ENCODE results near the gene IER3. TPM values are rescaled to one million over a fixed set of nuclear protein-coding genes. Genes with fewer than 3 reads are reported as not detected.

The IER3 gene
- total and polyA plus RNA-seq, 9 of the 15 experiments (the other 6 are each of a cell fraction or from before 2014, with no cell fraction given), result 1.5 to 30.0 (median 11.5) TPM

DNA sequence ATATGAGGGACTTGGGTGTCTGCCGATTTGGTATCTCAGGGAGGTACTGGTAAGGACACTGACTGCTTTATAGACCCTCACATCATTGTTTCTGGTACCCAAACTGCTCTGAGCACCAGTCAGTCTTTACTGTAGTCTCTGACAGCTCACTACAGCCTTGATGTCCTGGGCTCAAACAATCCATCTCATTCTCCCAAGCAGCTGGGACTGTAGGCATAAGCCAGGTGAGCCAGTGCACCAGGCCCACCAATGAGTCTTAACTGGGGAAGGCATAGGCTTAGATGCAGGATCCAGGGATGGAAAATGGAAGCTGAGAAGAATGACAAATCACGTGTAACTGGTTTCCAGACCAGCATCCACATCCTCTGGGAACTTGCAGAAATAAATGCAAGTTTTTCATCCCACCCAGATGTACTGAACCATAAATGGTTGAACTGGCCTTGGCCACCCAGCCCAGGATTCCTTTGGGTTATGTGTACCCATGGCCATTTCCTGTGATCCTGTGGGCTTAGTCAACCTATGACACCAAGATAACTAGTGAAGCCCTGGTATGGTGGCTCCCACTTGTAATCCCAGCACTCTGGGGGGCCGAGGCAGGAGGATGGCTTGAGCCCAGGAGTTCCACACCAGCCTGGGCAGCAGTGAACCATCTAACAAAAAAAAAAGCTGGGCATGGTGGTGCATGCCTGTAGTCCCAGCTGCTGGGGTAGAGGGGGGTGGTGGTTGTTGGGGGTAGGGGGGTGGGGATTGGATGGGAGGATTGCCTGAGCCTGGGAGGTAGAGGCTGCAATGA is 18.4 kb downstream of the IER3 start (continued):
- TF ChIP-seq, protein P1, sequence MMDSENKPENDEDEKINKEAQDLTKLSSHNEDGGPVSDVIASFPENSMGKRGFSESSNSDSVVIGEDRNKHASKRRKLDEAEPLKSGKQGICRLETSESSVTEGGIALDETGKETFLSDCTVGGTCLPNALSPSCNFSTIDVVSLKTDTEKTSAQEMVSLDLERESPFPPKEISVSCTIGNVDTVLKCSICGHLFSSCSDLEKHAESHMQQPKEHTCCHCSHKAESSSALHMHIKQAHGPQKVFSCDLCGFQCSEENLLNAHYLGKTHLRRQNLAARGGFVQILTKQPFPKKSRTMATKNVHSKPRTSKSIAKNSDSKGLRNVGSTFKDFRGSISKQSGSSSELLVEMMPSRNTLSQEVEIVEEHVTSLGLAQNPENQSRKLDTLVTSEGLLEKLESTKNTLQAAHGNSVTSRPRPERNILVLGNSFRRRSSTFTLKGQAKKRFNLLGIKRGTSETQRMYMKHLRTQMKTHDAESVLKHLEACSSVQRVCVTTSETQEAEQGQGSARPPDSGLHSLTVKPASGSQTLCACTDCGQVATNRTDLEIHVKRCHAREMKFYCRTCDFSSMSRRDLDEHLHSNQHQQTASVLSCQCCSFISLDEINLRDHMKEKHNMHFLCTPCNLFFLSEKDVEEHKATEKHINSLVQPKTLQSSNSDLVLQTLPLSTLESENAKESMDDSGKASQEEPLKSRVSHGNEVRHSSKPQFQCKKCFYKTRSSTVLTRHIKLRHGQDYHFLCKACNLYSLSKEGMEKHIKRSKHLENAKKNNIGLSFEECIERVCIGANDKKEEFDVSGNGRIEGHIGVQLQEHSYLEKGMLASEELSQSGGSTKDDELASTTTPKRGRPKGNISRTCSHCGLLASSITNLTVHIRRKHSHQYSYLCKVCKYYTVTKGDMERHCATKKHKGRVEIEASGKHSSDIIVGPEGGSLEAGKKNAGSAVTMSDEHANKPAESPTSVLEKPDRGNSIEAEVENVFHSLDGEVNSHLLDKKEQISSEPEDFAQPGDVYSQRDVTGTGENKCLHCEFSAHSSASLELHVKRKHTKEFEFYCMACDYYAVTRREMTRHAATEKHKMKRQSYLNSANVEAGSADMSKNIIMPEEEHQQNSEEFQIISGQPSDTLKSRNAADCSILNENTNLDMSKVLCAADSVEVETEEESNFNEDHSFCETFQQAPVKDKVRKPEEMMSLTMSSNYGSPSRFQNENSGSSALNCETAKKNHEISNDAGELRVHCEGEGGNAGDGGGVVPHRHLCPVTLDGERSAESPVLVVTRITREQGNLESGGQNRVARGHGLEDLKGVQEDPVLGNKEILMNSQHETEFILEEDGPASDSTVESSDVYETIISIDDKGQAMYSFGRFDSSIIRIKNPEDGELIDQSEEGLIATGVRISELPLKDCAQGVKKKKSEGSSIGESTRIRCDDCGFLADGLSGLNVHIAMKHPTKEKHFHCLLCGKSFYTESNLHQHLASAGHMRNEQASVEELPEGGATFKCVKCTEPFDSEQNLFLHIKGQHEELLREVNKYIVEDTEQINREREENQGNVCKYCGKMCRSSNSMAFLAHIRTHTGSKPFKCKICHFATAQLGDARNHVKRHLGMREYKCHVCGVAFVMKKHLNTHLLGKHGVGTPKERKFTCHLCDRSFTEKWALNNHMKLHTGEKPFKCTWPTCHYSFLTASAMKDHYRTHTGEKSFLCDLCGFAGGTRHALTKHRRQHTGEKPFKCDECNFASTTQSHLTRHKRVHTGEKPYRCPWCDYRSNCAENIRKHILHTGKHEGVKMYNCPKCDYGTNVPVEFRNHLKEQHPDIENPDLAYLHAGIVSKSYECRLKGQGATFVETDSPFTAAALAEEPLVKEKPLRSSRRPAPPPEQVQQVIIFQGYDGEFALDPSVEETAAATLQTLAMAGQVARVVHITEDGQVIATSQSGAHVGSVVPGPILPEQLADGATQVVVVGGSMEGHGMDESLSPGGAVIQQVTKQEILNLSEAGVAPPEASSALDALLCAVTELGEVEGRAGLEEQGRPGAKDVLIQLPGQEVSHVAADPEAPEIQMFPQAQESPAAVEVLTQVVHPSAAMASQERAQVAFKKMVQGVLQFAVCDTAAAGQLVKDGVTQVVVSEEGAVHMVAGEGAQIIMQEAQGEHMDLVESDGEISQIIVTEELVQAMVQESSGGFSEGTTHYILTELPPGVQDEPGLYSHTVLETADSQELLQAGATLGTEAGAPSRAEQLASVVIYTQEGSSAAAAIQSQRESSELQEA (IDR thresholded peaks at IDR 0.05; ENCODE audit: low read depth), result no peak
- TF ChIP-seq MCM2 (IDR thresholded peaks at IDR 0.05; ENCODE audit: low read depth) (no peak), NR1H2 (CRISPR knock-in tag; IDR thresholded peaks at IDR 0.05) (no peak), EWSR1 (IDR thresholded peaks at IDR 0.05; ENCODE audit: borderline replicate concordance, low read depth, partially characterized antibody) (peak; percentile 83), FOXJ2 (tag; IDR thresholded peaks at IDR 0.05) (no peak), SREBF2 (CRISPR knock-in tag; IDR thresholded peaks at IDR 0.05) (no peak), TCF7L2 (IDR thresholded peaks at IDR 0.05; ENCODE audit: low read depth, low read length) (no peak), ILK (tag; IDR thresholded peaks at IDR 0.05; ENCODE audit: borderline replicate concordance, low read depth) (no peak), SFPQ (IDR thresholded peaks at IDR 0.05; ENCODE audit: low read depth, low read length) (no peak), ZNF212 (CRISPR knock-in tag; IDR thresholded peaks at IDR 0.05) (0 out of 2 replicates have a peak, but pooled peaks have one; percentile 68), TRIM25 (IDR thresholded peaks at IDR 0.05; ENCODE audit: borderline replicate concordance) (no peak), PHF21A (IDR thresholded peaks at IDR 0.05; ENCODE audit: borderline replicate concordance, low read depth) (no peak), CTBP1 (IDR thresholded peaks at IDR 0.05; ENCODE audit: borderline replicate concordance) (no peak), HNRNPK (IDR thresholded peaks at IDR 0.05; ENCODE audit: low read depth, low read length, poor library complexity, severe bottlenecking) (no peak), KLF10 (CRISPR knock-in tag; IDR thresholded peaks at IDR 0.05) (peak; percentile 73; the same call in 1 of the 2 replicates), ZNF696 (CRISPR knock-in tag; conservative IDR thresholded peaks at IDR 0.05) (no peak)
